Measurements from ENCODE around the gene CLCN4.

CLCN4 gene

DNA sequence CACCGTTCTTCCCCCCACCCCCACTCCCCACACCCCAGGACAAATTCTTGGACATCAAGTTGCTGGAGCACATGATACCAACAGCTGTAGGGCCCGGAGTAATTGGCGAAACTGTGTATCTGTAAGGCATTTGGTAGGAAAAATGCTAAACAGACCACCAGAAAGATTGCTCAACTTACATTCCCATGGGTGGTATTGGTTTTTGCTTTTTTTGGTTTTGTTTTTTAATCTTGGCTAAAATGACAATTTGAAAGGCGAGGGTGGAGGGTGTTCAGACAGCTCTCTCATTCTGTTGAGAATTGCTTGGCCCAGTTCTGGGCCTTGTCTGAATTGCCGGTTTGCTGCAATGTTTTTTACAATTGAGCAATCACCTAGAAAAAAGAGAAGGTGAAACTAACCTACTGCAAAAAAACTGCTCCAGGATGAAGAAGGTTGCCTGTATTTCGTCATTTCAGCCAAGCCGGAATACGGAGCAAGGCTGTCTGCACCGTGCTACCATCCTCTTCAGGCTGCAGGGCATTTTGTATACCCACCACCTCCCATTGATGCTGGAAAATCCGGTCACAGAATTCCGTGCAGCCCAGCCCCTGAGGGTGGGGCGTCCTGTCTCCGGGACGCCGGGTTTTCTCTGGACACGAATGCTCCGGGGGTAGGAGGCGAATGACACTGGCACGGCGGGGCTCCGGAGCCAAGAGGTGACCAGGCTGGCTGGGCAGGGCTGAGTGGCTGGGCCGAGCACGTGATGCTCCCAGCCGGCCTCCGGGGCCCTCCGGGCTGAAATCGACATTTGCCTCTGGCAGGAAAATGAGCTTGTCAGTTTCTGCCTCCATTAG is at the start of gene CLCN4:
Gene CLCN4 (plus strand): TSS at position 777 of the 833 bp plus-strand sequence. CDS start 28,058 bp downstream, outside the sequence.
- no peak for DNase-seq (ENCODE audit: low spot score)

DNA sequence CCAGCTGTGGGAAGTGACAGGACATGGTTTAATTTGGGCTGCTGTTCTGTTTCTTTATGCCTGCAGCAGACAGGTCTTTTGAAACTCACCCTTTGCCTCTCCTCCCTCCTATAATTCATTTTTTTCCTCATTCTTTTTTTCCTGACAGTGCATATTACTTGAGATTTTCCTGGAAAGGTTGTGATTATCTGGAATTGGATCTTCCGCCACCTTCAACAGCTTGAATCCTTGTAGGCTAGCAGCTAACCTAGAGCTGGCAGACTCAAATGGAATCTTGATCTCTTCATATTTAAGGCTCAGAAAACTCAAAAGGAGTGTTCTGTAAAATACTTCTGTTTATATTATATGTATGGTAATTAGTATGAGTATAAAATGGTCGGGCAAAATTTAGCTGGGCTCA is 49.3 kb upstream of the CLCN4 start:
- no peak for DNase-seq (ENCODE audit: low spot score)

DNA sequence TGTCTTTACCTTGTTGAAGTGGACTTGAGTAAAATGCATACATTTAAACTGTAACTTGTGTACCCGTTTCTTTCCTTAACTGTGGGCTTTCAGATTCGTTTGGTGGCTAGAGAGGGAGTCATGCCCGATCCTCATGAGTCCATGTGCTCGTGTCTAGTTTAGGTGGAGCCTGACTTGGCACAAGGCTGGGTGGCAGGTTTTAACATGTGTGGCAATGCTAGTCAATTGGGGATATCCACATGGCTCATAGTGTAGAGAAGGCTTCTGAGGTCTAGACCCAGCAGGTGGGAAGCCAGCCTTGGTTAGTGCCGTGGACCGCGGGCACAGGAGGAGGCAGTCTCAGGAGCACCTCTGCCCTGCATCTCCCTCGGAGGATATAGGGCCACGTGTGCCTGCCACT is 48.5 kb upstream of the CLCN4 start:
- no peak for DNase-seq (ENCODE audit: low spot score)

DNA sequence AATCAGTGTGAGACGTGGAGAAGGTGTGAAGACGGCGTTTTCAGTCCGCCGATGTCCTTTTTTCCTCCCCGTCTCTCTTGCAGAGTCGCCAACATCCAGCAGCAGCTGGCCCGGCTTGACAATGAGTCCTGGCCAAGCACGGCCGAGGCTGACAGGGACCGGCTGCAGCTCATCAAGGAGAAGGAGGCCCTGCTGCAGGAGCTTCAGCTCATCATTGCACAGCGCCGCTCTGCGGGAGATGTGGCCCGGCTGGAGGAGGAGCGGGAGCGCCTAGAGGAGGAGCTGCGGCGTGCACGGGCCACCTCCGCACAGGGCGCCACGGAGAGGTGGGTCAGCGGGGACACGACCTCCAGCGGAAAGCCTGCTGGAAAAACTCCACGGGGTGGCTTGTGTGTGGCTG is 47.1 kb upstream of the CLCN4 start:
- no peak for DNase-seq (ENCODE audit: low spot score)

DNA sequence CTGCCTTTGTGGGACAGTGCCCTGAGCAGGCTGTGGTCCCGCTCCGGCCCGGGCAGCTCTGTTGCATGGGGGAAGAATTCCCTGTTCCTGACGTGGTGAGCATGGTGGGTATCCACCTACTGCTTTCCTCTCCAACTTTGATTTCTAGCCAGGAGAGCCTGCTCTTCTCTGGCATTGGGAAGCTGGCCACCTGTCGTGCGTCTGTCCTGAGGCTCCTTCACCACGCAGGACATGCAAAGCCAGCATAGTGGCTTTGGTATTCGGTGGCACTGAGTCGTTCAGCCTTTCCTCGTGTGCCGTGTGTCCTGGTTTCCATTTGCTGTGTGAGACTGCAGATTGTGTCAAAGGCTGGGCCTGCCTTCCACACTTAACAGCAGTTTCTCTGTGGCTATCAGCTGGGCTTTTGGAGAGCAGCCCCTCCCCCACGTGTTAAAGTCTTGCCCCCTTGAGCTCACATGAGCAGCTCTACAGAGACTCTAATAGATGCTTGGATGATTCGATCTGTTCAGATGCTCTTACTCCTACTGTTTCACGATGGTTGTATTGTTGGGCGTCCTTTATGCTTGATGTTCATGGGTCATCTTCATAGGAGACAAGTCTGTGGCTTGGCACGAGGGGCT is 46.3 kb upstream of the CLCN4 start:
- no peak for DNase-seq (ENCODE audit: low spot score)

DNA sequence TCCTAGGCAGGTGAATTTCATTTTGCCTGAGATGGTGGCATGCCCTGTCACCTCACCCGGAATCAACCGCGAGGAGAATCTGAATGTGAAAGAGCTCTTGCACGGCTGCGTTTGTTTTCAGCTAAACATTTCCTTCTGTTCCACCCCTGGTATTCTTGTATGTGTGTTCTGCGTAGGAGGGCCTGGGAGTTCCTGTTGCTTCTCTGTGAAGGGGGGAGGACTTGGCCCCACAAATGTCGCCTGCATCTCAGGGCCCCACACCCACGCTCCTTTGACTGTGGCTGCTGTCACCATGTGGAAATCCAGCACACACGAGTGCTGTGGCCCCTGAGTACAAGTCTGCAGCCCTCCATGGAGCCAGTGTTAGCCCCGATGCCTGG is 45.8 kb upstream of the CLCN4 start:
- peak; percentile 48 for DNase-seq (ENCODE audit: low spot score)

DNA sequence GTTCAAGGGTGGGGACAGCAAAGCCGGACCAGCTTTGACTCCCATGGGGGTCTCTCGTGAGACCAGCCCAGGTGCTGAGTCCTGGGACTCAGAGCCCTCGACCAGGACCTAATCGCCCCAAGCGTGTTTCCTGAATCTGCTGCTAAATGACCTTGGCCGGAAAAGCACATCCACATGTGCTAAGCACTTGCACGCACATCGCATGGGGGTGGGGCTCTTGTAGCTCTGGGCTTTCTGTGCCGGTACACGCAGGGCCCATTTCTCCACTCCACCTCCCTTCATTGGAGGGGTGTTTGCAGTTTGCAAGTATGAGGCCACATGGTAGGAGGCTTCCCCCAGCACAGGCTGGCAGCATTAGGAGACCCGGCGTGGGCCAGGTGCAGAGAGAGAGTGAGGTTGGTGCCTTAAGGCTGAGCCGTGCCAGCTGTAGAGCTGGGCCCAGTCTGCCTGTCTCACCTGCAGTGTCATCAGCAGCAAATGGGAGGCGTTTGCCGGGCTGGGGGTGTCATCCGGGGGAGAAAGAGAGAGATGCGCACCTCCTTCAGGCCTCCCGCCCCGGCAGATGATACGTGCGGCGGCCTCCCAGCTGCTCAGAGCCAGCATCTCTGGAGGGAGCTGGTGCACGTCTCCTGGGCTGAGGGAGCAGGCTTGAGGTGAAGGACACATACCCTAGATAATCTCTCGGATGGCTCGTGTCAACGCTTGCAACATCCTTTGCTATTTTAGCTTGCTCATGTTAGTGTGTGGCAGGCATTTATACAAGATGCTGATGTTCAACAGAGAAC is 45.2 kb upstream of the CLCN4 start:
- DNase-seq (ENCODE audit: low spot score), result peak; percentile 54

DNA sequence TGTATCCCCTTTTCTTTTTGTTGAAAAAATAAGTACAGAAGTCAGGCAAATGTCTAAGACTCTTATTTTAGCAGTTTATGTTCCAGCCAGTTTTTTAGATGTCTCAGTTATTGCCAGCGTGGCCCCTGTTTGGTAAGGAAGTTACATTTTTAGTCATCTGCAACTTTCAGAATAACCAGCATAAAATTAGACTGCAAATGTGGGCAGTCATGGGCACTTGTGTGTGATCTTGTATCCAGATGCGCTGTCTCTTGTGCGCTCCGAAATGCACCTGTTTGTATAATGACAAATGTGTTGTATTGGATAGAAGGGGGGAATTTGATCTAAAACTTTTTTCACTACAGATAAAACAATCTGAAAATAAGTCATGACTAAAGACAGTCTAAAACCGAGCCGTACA is 44.3 kb upstream of the CLCN4 start:
- peak; percentile 46 for DNase-seq (ENCODE audit: low spot score)

DNA sequence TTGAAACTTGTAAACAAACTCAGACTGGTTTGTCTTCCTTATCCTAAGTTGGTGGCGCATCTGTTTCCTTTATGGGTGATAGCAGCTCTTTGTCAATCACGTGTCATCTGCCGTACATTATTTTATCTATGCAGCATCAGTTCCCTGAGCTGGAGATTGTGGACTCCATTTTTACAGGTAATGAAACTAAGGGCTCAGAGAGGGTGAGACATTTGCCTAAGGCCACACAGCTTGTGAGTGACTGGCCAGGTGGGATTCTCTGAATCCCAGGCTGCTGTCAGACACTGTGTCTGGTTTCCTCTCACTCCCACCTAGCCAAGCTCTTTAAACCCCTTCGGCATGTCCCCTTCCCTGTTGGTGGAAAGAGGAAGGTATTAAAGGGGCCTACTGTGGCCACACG is 41.7 kb upstream of the CLCN4 start:
- DNase-seq (ENCODE audit: low spot score), result no peak

DNA sequence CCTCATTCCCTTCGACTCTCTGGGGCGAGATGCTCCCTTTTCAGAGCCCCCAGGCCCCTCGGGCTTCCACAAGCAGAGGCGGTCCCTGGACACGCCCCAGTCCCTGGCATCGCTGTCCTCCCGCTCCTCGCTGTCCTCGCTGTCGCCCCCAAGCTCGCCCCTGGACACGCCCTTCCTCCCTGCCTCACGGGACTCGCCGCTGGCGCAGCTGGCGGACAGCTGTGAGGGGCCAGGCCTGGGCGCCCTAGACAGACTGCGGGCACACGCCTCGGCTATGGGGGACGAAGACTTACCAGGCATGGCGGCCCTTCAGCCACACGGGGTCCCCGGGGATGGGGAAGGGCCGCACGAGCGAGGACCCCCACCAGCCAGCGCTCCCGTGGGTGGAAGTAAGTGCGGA is 39.5 kb upstream of the CLCN4 start:
- no peak for DNase-seq (ENCODE audit: low spot score)

DNA sequence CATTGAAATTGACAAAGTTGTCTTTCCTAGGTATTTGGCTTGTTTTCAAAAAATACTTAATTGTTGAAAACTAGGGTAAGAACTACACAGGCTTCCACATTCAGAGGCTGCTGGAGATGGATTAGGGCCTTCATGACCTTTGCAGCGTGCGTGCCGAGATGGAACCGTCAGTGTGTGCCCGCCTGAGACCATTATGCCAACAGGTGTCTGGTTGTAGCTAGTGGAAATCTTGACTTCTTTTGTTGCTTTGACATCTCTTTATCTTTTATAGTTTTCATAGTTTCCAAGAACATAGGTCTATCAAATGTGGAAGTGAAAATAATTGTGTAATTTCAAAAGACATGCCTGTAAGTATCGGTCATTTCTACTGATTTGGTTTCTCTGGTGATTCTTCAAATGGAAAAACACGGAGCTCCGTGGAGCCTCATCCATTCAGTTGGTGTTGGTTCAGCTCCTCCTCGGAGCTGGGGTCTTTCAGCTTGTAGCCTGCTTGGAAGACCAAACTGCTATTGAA is 38.9 kb upstream of the CLCN4 start:
- DNase-seq (ENCODE audit: low spot score), result no peak

DNA sequence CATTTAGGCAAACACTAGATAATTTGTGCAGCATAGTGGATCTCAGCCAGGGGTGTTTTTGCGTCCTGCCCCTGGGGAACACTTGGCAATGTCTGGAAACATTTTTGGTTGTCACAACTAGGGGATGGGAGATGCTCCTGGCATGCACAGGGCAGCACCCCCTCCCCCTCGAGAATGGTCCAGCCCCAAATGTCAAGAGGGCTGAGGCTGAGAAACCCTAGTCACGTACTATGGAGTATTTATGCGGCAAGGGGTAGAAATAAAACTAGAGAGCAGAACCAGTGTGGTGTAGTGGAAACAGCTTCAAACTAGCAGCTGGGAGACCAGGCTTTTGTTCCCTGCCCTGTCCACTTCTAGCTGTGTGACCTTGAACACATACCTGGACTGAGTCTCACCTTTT is 38.2 kb upstream of the CLCN4 start:
- DNase-seq (ENCODE audit: low spot score), result no peak

DNA sequence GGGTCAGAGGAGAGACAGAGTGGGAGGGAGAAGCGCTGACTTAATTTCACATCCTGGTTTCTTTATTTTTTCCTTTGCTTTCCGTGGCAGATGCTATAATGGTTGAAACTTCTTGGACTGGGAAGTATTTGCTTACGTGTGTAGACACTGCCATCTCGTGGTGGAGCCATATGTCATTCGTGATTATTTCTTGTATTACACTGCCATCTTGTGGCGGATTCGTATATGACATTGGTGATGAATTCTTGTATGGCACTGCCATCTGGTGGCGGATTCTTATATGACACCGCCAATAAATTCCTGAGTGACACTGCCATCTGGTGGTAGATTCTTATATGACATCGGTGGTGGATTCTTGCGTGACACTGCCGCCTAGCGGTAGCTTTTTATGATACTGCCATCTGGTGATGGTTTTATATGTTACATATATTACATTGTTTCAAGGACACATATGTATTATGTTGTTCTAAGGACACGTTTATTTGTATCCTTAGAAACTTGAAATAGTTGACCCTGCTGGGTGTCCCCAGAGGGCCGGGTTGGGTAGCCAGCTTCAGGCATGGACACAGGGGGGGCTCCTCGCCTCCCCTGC is 37.3 kb upstream of the CLCN4 start:
- peak; percentile 88 for DNase-seq (ENCODE audit: low spot score)

DNA sequence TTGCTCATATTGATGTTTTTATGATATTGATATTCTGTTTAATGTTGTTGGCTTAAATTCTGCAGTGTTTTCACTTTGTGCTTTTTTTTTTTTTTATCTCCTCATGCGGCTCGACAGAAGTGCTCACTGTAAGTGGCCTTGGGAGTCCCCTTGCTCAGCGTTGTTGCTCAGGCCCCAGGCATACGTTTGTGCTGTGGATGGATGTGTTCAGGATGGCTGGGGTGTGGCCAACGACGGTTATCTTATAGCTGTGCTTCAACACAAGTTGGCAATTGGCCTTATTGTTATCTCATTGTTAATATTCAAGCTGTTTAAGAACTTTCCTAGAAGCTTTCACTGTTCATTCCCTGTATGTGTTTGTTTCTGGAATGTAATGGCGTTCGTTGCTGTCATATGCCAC is 36.4 kb upstream of the CLCN4 start:
- DNase-seq (ENCODE audit: low spot score), result no peak

DNA sequence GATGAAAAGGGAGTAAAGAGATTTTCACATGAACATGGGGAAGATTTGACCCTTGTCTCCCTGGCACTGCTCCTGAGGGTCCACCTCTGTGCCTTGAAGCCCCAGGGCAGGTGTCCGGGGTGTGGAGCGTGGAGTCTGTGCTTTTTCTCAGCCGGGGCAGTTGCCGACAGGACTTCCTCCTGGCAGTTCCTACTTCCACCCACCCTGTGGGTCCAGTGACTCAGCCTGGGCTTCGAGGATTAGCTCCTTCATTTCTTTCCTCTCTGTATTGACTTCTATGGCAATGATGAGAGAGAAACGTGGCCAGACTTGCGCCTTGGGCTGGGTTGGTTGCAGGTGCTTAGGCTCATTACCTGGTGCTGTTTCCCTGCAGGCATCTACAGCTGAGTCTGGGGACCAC is 35.9 kb upstream of the CLCN4 start:
- DNase-seq (ENCODE audit: low spot score), result no peak

DNA sequence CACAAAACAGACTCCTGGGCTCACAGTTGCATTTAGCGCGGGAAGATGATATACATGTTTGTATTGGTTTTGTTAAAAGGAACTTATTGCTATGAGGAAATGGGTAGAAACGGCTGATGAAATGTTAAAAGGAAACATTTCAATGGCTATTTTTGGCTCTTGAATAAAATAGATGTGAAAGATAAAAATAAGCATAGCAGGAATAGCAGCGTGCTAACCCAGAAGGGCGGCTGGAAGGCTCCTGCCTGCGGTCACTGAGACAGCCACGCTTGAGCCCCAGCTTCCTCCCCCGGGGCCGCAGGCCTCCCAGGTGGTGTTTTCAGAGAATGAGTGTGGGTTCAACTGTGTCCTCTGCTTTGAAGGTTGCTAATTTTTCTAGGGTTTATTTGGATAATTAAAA is 35.0 kb upstream of the CLCN4 start:
- no peak for DNase-seq (ENCODE audit: low spot score)

DNA sequence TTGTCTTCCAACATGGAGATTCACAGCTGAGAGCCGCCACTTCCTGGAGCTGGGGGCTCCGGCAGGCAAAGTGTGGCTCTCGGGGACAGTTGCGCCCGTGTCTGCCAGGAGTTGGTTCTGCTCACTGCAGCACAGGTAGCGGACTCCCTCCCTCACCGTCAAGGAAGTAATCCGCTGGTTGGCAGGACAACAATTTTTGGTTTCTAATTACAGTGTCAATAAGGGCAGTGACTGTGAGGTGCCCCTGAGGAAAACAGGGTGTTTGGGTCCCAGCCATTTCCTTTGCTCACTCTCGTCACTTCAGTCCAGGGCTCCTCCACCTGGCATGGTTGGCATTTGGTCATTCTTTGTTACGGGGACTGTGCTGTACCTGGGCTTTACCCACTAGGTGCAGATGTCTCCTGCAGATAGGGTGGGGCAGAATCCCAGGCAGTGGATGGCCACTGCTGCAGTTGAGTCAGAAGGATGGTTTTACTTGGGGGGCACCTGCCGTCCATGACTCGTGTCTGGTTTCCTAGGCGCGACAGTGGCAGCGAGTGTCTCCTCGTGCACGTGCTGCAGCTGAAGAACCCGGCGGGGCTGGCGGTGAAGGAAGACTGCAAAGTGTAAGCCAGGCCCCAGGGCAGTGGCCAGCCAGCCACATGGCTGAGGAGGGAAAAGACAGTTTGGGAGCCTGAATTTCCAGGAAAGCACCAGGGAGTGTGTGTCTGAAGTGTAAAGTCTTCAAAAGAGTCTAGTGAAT is 32.1 kb upstream of the CLCN4 start:
- no peak for DNase-seq (ENCODE audit: low spot score)

DNA sequence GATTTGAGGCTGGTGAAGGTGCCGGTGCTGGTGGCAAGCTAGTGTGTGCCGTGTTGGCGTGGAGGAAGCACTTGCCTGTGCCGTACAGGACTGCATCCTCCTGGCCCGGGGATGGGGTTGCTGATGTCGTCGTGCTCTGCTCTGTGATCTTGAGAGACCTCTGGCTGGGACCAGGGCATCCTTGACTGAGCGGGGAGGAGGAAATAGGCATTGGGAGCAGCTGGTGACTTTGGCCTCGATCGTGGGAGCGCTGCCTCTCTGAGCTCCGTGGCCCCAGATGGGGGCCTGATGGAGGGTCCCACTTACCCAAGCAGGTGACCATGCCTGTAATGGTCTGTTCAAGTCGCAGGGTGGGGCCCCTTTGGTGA is 31.5 kb upstream of the CLCN4 start:
- no peak for DNase-seq (ENCODE audit: low spot score)

DNA sequence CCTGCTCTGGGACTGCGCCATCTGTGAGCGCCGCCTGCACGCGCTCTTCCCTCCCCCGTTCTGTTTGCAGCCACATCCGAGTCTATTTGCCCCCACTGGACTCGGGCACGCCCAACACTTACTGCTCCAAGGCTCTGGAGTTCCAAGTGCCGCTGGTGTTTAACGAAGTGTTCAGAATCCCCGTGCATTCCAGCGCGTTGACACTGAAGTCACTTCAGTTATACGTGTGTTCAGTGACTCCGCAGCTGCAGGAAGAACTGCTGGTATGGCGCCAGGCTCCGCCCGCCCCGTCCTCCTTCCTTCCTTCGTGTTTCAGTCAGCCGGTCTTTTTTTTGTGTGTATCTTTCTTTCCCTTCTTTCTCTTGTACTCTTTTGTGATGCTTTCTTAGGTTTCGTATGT is 30.7 kb upstream of the CLCN4 start:
- DNase-seq (ENCODE audit: low spot score), result no peak

DNA sequence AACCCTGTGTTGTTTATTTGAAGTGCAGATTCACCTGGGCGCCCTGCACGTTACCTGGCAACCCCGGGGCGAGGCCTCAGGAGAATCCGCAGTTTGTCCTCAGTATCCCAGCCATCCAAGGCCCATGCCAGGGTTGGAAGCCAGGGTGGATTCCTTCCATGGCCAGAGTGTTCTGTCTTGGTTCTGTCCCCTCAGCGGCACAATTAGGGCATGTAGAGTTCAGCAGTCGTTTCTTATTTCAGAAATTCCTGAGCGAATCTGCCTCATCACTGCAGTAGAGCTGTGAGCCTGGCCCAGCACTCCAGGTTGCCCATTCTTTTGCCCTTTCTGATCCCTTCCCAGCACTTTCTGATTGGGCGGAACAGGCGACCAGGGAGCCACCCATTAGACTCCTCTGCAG is 29.9 kb upstream of the CLCN4 start:
- DNase-seq (ENCODE audit: low spot score), result no peak

DNA sequence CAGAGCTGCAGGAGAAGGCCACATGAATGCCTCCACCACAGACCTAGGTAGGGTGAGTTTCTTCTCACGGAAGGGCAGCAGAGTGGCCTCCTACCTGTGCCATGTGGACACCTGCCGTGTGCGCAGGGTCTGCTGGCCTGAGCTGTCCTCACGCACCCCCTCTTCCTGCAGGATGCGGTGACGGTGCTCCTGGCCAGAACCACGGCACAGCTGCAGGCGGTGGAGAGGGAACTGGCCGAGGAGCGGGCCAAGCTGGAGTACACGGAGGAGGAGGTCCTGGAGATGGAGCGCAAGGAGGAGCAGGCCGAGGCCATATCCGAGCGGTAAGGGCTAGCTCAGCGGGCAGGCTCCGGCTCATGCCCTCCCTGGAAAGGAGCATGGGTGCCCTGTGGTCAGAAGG is 28.4 kb upstream of the CLCN4 start:
- no peak for DNase-seq (ENCODE audit: low spot score)

DNA sequence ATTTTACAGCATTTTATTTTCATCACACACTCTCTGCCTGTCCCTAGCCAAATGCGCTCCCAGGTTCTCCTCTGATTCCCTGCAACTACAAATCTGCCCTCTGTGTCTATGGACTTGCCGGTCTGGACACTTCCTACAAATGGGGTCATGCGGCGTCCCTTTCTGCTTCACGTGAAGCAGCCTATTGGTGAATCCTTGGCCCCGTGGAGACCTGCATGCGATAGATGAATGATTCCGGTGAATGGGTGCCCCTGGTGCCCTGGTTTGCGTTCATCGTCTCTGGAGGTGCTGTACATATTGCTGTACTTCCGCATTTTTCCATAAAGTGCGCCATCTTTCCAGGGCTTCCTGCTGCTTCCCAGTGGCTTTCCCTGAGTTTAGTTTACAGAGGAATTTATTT is 27.5 kb upstream of the CLCN4 start:
- no peak for DNase-seq (ENCODE audit: low spot score)

Data from activated CD4-positive, alpha-beta T cell treated with anti-CD3 and anti-CD28 coated beads, Interleukin-2, Interleukin-4, amounts not matched to agents 100 ng/mL and 50 ng/mL, durations not matched to agents 16 hours and 8 hours (primary cell).